Upper lobe of left lung (tissue), 6 donors: ENCODE results near the gene GNG8. TPM values are rescaled to one million over a fixed set of nuclear protein-coding genes. Genes with fewer than 3 reads are reported as not detected.

ENCODE experiments used
- ATAC-seq, 2 donors: fragments of 200-7000 bp; cut with Tn5 transposase; one replicate each; pipeline ENCODE4 v1.9.1; 2022; ENCODE audit warnings: mild to moderate bottlenecking in 2 of 2, moderate library complexity in 2 of 2; ENCODE audit not compliant: low FRiP score in 2 of 2
- DNase-seq, 2 donors: peaks; one replicate each; pipeline ENCODE4 v3.0.0-alpha.2; 2019 to 2020
- H3K27ac ChIP-seq, 4 donors: fragments of 200-600 bp; sonication (generic); one replicate each; pipeline ENCODE4 v1.5.1; 2016 to 2019
- H3K27me3 ChIP-seq, 4 donors: fragments of 200-600 bp; sonication (generic); one replicate each; pipeline ENCODE4 v1.5.1; 2017 to 2019
- H3K36me3 ChIP-seq, 4 donors: fragments of 200-600 bp; sonication (generic); one replicate each; pipeline ENCODE4 v1.5.1; 2016 to 2019
- H3K4me1 ChIP-seq, 4 donors: fragments of 200-600 bp; sonication (generic); one replicate each; pipeline ENCODE4 v1.5.1; 2018 to 2019
- H3K4me3 ChIP-seq, 4 donors: fragments of 200-600 bp; sonication (generic); one replicate each; pipeline ENCODE4 v1.5.1; 2017 to 2019; ENCODE audit warnings: mild to moderate bottlenecking in 2 of 4, moderate library complexity in 1 of 4
- H3K9me3 ChIP-seq, 4 donors: fragments of 200-600 bp; sonication (generic); one replicate each; pipeline ENCODE4 v1.5.1; 2018 to 2019
- CTCF ChIP-seq, 6 experiments: fragments of 450-650 bp in 4 of 6; fragments of 200-600 bp in 2 of 6; sonication (generic) in 2 of 6; IDR thresholded peaks; one replicate each; pipeline ENCODE4 v1.5.1; 2016 to 2019; ENCODE audit warnings: antibody characterized with exemption in 6 of 6
- EP300 ChIP-seq, 4 donors: sonication (generic); formaldehyde crosslinking; IDR thresholded peaks; one replicate each; pipeline ENCODE4 v1.5.1; 2017; ENCODE audit warnings: antibody characterized with exemption in 4 of 4, control low read depth in 2 of 4
- POLR2A ChIP-seq, 4 donors: fragments of 450-650 bp; IDR thresholded peaks; one replicate each; pipeline ENCODE4 v1.5.1; 2016 to 2017; ENCODE audit warnings: antibody characterized with exemption in 4 of 4, mild to moderate bottlenecking in 2 of 4
- POLR2AphosphoS5 ChIP-seq, 2 donors: sonication (generic); formaldehyde crosslinking; IDR thresholded peaks; one replicate each; pipeline ENCODE4 v1.5.1; 2017; ENCODE audit warnings: antibody characterized with exemption in 2 of 2
- WGBS, 2 donors: methylation state at CpG; one replicate each; pipeline ENCODE4 v1.1.5; 2017 to 2018; 5-methylcytosine and 5-hydroxymethylcytosine counted together
- total RNA-seq, 6 donors: library from RNA; depleted of rRNA in 4 of 6; stranded (reverse); fragments of >200 nt in 4 of 6; gene quantifications; one replicate each; pipeline versions ENCODE4 v1.1.0 to v1.2.1, GENCODE V29; 2016 to 2021
- donor health status: DM: no; HTN: no; CAD: no; lungs with moderate emphysema.
- donor health status: DM: no; HTN: yes; CAD: no; lungs with severe emphysema.

Gene GNG8
- total RNA-seq, 6 donors from 2014 or later = not detected

- ATAC-seq = no peak
- Histone ChIP-seq H3K4me1 (peaks cover 11 to 24% (median 16%) of the 10 kb centered on the region in 4 donors), H3K27me3 (no peaks in the 10 kb centered on the region), H3K27ac (no peak overlapping the region), H3K9me3 (no peaks in the 10 kb centered on the region), H3K36me3 (no peaks in the 10 kb centered on the region), H3K4me3 (no peak overlapping the region)
- TF ChIP-seq CTCF (IDR thresholded peaks at IDR 0.05) (no peak), POLR2AphosphoS5 (IDR thresholded peaks at IDR 0.05) (no peak), POLR2A (IDR thresholded peaks at IDR 0.05) (no peak), EP300 (IDR thresholded peaks at IDR 0.05) (no peak)
- 95 to 98% methylated on average over 4 of the region's 4 CpGs for WGBS, 2 donors
- DNase-seq = no peak
These were observed 37.6 kb downstream of the GNG8 start for GRCh38 chr19:46598372-46598917.

- Histone ChIP-seq H3K27ac (no peak overlapping the region), H3K4me3 (no peak overlapping the region), H3K36me3 (no peaks in the 10 kb centered on the region), H3K9me3 (no peaks in the 10 kb centered on the region), H3K4me1 (peaks cover 0 to 14% (median 6%) of the 10 kb centered on the region in 4 donors), H3K27me3 (no peaks in the 10 kb centered on the region)
- DNase-seq = no peak
- ATAC-seq = no peak
- WGBS, 2 donors = 79 to 86% methylated on average over 5 to 6 of the region's 6 CpGs
- TF ChIP-seq POLR2AphosphoS5 (IDR thresholded peaks at IDR 0.05) = no peak
- TF ChIP-seq POLR2A (IDR thresholded peaks at IDR 0.05) = no peak
- TF ChIP-seq CTCF (IDR thresholded peaks at IDR 0.05) = no peak
- TF ChIP-seq EP300 (IDR thresholded peaks at IDR 0.05) = no peak
These were observed 40.0 kb downstream of the GNG8 start for GRCh38 chr19:46596008-46596407.

- Histone ChIP-seq H3K36me3 (no peaks in the 10 kb centered on the region), H3K4me1 (peaks cover 0 to 12% (median 3%) of the 10 kb centered on the region in 4 donors), H3K27me3 (no peaks in the 10 kb centered on the region), H3K27ac (no peak overlapping the region), H3K9me3 (no peaks in the 10 kb centered on the region), H3K4me3 (no peak overlapping the region)
- ATAC-seq (no peak), DNase-seq (no peak)
- WGBS, 2 donors = 72 to 79% methylated on average over 3 of the region's 3 CpGs
- TF ChIP-seq POLR2AphosphoS5 (IDR thresholded peaks at IDR 0.05) = no peak
- no peak for TF ChIP-seq EP300 (IDR thresholded peaks at IDR 0.05)
These were observed 44.1 kb downstream of the GNG8 start for GRCh38 chr19:46591870-46592269.

GRCh38 chr19:46591254-46591653, 44.7 kb downstream of the GNG8 start:
- Histone ChIP-seq H3K9me3 (no peaks in the 10 kb centered on the region), H3K27me3 (no peaks in the 10 kb centered on the region), H3K4me1 (peaks cover 0 to 12% (median 3%) of the 10 kb centered on the region in 4 donors), H3K4me3 (no peak overlapping the region), H3K36me3 (no peaks in the 10 kb centered on the region), H3K27ac (no peak overlapping the region)
- ATAC-seq (no peak), DNase-seq (no peak)
- 95 to 98% methylated on average over 4 of the region's 4 CpGs for WGBS, 2 donors
- TF ChIP-seq POLR2A (IDR thresholded peaks at IDR 0.05) = no peak
- TF ChIP-seq EP300 (IDR thresholded peaks at IDR 0.05) = no peak
- TF ChIP-seq POLR2AphosphoS5 (IDR thresholded peaks at IDR 0.05) = no peak
- no peak for TF ChIP-seq CTCF (IDR thresholded peaks at IDR 0.05)

GRCh38 chr19:46587861-46588260, 48.1 kb downstream of the GNG8 start:
- DNase-seq = no peak
- Histone ChIP-seq H3K4me1 (peaks cover 0 to 6% (median 3%) of the 10 kb centered on the region in 4 donors), H3K4me3 (no peak overlapping the region), H3K36me3 (no peaks in the 10 kb centered on the region), H3K27ac (no peak overlapping the region), H3K27me3 (no peaks in the 10 kb centered on the region), H3K9me3 (no peaks in the 10 kb centered on the region)
- TF ChIP-seq POLR2A (IDR thresholded peaks at IDR 0.05) (no peak), CTCF (IDR thresholded peaks at IDR 0.05) (no peak), POLR2AphosphoS5 (IDR thresholded peaks at IDR 0.05) (no peak), EP300 (IDR thresholded peaks at IDR 0.05) (no peak)
- 73 to 87% methylated on average over 3 of the region's 3 CpGs for WGBS, 2 donors
- no peak for ATAC-seq
